ENCODE results near the gene XYLT1.
A peak's percentile ranks its signal among the peaks of the same experiment; 100 is the strongest.

XYLT1 gene

DNA sequence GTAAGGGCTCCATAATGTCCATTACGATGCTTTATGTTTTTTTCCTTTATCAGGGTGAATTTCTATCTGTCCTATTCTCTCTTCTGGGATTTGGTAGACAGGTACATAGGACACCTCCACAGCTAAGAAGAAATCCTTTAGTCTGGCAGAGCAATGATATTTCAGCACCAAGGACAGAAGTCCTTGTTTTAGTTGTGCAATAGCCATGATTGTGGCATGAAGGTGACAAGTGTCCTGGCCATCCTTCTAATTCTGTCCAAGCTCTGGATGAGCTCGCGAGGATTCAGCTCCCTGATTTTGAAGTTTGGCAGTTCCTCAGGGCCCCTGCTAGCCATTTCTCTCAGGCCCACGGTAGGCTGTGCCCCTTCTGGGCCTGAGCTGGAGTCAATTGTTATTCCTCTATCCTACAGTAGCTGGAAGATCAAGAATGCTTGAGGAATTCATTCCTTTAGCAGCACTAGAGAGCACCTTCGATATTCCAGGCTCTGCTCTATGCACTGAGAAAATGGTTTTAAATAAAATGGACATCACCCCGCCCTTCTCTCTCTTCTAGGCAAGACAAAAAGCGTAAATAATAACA is 320.8 kb downstream of the XYLT1 start:
- no peak for DNase-seq (ENCODE audit: extremely low spot score, insufficient read length, low read depth)
- no peak for FAIRE-seq

DNA sequence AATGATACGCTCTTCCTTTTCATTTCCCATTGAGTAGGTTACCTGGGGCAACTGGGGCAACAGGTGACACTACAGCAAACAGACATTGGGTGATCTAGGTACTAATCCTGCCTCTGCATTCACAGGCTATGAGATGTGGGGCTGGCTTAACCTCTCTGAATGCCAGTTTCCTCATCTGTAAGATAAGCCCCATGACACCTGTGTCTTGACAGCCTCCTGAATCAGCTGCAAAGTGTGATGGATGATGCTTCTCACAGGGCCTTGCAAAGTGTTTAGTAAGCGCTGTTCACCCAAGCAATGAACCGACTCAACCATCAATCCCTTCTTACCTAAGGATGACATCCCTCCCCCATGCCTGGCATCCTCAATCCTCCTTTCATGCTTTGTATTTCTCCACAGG is 322.8 kb downstream of the XYLT1 start:
- no peak for DNase-seq (ENCODE audit: extremely low spot score, insufficient read length, low read depth)
- FAIRE-seq, result no peak

DNA sequence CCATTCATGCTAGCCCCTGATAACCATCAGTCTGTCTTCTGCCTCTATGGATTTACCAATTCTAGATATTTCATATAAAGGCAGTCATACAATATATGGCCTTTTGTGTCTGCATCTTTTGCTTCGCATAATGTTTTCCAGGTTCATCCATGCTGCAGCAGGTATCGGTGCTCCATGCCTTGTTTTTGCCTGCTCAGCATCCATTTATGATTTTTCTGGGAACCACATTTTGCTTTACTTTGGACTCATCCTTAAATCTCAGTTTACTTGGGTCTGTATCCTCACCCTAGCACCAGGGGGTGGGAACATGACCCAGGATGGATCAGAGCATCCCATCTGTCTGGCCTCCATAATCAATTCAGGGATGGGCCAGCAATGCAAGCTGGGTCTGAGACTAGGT is 325.7 kb downstream of the XYLT1 start:
- FAIRE-seq, result no peak
- DNase-seq (ENCODE audit: extremely low spot score, insufficient read length, low read depth), result no peak

DNA sequence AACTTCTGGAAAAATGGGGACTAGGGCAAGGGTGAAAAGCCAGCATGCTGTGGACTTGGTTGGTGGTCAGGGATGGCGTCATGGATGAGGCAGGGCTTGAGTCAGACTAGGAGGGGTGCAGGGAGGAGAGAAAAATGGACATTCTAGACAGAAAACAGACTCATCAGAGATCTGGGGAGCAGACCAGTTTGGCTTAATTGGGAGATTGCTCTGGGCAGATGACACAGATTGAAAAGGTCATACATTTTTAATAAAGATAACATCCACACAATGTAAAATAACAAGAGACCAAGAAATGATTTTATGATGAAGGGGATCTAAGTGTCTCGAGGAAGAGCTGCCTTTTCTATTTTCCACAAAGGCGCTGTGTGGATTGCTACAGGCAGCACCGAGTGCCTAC is 326.3 kb downstream of the XYLT1 start:
- FAIRE-seq (no peak), DNase-seq (ENCODE audit: extremely low spot score, insufficient read length, low read depth) (no peak)

DNA sequence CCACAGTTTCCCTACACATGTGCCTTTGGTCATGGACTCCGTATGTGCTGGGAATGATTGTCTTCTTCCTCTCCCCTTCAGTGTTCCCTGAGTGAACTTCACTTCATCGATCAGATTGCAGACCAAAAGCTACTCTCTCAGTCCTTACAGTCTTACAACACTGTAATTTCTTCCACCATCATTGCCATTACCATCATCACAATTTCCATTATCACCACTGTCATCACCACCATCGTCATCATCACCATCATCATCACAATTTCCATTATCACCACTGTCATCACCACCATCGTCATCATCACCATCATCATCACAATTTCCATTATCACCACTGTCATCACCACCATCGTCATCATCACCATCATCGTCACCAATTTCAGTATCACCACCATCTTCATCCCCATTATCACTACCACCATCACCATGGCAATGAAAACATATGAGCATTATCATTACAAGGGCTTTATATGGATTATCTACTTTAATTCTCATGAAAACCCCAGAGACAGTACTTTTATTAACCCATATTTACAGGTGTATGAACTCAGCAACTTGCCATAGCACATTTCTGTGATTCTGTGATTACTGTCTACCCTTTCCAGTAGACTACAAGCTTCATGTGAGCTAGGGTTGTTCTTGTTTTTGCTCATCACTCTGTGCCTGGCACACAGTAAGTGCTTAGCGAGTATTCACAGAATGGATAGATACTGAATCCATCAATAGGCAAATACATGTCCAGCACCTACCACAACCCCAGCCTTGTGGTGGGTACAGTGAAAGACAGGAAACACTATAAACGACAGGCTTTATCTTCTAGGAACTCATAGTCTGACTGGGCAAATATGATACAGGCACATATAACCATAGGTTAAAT is 327.0 kb downstream of the XYLT1 start:
- no peak for FAIRE-seq

DNA sequence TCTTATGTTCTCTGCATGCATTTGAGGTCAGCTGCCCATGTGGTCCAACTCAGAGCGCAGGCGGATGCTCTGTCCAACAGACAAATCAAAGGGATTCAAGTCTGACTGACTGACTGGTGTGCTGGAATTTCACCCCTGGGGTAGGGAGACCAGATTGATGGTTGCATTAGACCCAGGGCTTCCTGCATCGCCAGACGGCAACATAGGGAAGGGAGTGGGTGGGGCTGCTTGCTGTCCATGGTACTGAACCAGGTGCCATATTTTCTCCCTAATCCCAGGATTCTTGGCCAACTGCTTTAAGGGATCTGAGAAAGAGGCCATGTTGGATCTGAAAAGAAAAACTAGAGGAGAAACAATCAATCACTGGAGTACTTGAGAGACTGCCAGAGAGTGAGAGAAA is 332.0 kb downstream of the XYLT1 start:
- FAIRE-seq, result no peak

More for the DNA sequence above, 327.0 kb downstream of the XYLT1 start:
- DNase-seq (ENCODE audit: extremely low spot score, insufficient read length, low read depth), result no peak

DNA sequence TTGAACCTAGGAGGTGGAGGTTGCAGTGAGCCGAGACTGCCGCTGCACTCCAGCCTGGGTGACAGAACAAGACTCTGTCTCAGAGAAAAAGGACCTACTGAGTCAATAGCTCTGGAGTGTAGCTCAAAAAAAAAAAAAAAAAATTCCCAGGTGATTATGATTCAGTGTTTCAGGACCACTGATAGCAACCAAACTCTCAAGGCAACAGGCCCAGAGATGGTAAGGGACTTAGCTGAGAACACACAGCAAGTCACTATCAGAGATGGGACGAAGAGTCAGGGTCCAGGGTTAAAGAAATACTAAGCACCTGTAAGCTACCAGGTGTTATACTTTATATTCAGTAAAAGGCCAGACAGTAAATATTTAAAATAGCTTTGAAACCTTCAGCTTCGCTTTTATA is 335.3 kb downstream of the XYLT1 start:
- no peak for FAIRE-seq
- no peak for DNase-seq (ENCODE audit: extremely low spot score, insufficient read length, low read depth)

More for the DNA sequence above, 332.0 kb downstream of the XYLT1 start:
- DNase-seq (ENCODE audit: extremely low spot score, insufficient read length, low read depth), result no peak

DNA sequence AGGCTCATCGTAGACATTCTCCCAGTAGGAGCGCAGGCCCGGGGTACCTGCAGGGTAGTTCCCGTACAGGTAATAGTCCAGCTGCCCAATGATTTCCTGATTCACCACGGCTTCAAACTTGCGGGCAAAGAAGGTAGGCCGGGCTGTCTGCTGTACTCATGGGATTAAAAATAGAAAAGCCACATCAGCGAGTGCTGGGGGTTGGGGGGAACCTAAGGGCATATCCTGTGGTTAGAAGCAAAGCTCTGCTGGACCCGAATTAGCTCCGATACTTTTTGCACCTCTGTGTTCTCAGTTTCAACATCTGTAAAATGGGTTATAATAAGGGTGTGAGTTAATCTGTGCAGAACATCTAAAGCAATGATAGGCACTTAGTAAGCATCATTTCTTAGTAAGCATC is 336.2 kb downstream of the XYLT1 start:
- peak; percentile 95 for FAIRE-seq
- peak; percentile 77 for DNase-seq (ENCODE audit: extremely low spot score, insufficient read length, low read depth)

DNA sequence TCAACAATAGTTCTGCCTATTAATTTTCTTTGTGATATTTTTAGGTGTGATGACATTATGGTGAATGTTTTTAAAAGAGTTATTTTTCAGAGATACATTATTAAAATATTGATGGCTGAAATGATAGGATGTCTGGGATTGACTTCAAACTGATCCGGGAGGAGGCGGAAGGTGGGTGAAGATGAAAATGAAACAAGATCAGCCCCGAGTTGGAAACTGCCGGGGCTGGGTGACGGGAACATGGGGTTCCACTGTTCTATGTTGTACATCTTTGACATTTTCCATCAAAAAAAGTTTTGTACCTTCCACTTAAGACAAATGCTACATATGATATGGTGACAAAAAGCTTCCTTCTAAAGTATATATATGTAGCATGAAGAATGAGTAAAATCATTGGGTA is 336.9 kb downstream of the XYLT1 start:
- DNase-seq (ENCODE audit: extremely low spot score, insufficient read length, low read depth) (no peak), FAIRE-seq (no peak)

DNA sequence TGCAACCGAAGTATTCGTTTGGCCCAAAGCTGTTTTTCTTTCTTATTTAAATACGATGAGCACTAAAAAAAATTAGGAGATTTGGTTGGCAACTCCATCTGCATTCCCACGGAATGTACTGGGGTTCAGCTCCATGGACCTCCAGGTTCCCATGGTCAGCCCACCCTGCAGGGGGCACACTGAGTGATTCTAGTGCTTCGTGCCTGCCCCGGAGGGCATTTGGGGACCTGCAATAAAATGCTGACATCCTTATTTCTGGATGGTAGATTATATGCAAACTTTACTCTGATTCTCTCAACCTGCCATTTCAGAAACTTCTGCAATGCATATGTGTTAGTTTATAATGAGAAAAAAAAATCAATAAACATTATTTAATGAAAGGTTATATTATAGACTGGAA is 339.4 kb downstream of the XYLT1 start:
- DNase-seq (ENCODE audit: extremely low spot score, insufficient read length, low read depth) (no peak), FAIRE-seq (no peak)

DNA sequence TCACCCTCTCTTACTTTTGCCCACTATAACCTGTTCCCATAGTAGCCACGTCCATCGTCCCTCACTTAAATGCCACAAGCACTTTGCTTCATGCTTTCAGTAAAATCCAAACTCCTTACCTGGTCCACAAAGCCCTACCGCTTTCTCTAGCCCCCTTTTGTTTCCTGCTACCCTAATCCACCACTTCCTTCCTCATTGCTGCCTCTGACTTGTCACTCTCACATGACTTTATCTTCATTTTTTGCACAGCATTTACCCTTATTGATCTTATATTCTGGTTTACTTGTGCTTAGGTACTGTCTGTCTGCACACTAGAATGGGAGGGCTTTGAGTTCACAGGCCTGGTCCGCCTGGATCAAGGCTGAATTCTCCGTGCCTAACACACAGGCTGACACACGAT is 340.0 kb downstream of the XYLT1 start:
- FAIRE-seq, result peak; percentile 39
- no peak for DNase-seq (ENCODE audit: extremely low spot score, insufficient read length, low read depth)

DNA sequence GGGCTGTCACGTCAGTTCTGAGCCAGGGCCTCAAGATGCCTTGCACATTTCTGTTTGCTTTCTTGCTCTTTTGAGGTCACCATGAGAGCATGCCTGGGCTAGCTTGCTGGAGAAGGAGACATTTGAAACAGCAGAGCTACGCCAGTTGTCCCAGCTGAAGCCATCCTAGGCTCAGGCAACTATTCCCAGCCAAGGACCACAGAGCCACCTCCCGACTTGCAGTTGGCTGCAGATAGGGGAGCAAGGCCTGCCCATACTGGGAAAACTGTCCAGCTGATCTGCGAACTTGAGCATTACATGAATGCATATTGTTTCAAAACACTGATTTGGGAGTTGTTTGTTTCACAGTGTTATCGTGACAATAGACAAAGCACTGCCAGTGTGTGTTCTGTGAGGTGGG is 340.8 kb downstream of the XYLT1 start:
- no peak for DNase-seq (ENCODE audit: extremely low spot score, insufficient read length, low read depth)
- no peak for FAIRE-seq

DNA sequence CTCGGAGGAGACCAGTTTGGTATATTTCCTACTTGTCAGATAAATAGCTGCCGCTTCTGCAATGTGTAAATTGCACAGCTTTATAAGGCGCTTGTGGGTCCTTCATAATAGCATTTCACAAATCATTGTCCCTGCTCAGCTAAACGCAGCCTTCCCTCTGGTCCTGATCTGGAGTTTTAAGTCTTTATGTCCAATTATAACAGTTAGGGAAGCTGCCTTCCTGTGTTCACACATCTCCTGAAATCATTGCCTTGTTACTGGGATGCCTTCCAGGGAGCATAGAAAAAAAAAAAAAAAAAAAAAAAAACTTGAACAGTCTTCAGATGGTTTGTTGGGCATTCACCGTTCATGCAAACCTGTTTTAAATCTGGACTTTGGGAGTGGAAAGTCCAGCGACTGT is 342.0 kb downstream of the XYLT1 start:
- DNase-seq (ENCODE audit: extremely low spot score, insufficient read length, low read depth) (no peak), FAIRE-seq (no peak)

DNA sequence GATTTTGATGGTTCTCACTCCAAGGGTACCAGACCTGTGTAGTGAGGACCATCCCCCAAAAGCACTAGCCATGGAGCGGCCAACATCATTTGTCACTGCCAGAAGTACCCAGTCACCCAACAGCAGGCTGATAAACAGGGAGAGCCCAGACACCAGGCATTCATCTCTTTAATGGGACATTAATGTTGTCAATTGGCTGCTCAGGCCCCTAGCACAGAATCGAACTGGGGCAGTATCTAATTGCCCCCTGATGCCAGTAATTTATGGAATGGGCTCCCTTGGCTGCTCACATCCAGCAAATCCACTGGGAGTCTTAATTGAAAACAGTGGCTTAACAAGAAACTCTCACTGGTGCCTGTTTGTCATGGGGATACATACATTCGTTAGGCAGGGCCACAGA is 344.6 kb downstream of the XYLT1 start:
- DNase-seq (ENCODE audit: extremely low spot score, insufficient read length, low read depth), result no peak
- no peak for FAIRE-seq

DNA sequence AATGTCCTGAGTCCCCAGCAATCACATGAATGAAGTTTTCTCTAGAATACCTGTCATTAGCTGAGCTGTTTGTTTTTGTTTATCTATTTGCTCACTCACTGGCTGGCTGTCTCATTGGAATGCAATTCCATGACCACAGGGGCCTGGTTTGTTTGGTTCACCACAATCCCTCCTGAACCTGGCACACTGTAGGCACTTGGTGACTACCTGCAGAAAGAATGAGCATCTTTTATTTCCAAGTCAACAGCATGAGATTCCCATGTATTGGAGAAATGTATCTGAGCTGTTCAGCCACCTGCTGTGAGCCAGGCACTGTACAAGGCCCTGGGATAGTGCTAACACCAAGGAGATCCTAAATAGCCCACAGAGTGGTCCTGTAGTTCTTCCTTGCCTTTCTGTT is 345.1 kb downstream of the XYLT1 start:
- no peak for FAIRE-seq
- DNase-seq (ENCODE audit: extremely low spot score, insufficient read length, low read depth), result no peak

DNA sequence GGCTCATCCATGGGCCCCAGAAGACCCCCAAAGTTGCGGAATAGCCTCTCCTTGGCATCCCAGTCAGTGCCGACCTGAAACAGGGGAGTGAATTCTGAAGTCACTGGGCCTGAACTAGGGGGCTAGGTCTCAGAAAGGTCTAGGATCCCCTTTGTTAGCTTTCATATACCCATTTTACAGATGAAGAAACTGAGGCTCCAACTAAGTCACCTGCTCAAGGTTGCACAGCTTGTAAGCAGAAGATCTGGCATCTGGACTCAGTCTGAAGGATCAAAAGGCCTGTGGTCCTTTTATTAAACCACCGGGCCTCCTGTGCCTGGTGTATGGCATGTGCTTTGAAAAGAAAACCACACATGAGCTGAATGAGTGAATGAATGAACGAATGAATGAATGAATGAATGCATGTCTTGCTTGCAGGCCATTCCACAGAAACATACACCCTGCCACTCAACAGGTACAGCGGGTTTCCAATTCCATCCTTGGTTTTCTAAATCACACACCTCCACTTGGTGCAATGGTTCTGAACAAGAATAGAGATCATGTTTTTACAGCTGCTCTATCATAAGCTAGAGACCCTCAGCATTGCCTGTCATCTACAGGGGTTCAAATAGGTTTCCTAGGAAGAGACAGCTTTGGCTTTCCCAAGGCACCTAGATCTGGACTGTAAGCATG is 352.7 kb downstream of the XYLT1 start:
- DNase-seq (ENCODE audit: extremely low spot score, insufficient read length, low read depth) (no peak), FAIRE-seq (no peak)

DNA sequence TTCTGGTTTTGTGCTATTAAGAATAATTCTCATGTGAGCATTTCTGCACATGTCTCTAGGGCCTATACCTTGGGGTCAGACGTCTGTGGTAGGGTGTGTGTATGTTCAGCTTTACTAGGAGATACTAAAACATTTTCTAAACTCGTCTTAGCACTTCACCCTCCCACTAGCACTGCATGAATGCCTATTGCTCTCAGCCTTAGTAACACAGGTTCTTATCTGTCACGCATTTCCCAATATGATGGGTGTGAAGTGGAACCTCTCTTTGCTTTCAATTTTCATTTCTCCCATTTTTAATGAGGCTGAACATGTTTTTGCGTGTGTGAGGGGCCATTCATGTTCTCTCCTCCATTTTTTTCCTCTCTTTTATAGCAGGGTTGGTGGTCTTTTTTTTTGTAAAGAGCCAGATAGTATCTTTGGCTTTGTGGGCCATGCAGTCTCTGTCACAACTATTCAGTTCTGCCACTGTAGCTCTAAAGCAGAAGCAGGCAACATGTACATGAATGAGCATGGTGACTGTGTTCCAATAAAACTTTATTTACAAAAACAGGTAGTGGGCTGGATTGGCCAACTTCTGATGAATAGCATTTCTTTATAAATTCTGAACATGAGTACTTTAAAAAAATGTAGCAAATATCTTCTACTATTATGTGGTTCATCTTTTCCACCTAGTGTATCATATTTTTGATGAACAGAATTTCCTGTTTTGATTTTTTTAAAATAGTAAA is 354.0 kb downstream of the XYLT1 start:
- FAIRE-seq, result peak; percentile 29
- no peak for DNase-seq (ENCODE audit: extremely low spot score, insufficient read length, low read depth)

DNA sequence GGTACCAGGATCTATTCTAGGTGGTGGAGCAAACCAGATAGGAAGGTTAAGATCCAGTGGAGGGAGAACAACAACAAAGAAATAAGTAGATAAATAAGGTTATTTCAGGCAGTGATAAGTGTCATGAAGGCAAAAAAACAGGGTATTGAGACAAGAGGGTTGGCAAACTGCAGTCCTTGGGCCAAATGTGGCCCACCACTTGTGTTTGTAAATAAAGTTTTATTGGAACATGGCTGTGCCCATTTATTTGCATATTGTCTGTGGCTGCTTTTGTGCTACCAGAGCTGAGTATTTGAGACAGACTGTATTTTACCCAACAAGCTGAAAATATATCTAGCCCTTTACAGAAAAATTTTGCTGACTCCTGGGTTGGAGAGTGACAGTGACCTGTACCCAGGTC is 361.3 kb downstream of the XYLT1 start:
- DNase-seq (ENCODE audit: extremely low spot score, insufficient read length, low read depth) (no peak), FAIRE-seq (no peak)

DNA sequence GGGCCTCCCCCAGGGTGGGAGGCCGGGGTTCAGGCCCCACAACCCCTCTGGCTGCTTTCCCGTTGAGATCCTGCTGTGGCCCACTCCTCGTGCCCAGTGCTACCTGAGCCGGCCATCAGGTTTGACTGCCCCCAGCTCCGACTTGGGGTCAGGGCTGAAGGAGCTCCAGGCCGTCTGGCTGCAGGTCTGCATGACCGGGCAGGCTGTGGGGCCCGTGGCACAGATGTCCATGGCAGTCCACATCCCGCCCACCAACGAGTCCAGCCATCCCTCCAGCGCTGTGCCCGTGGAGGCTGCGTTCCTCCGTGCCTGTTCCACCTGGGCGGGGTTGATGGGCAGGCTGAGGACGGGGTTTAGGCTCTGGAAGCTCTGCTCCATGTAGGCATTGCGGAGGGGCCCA is 362.2 kb downstream of the XYLT1 start:
- no peak for DNase-seq (ENCODE audit: extremely low spot score, insufficient read length, low read depth)
- FAIRE-seq, result no peak

DNA sequence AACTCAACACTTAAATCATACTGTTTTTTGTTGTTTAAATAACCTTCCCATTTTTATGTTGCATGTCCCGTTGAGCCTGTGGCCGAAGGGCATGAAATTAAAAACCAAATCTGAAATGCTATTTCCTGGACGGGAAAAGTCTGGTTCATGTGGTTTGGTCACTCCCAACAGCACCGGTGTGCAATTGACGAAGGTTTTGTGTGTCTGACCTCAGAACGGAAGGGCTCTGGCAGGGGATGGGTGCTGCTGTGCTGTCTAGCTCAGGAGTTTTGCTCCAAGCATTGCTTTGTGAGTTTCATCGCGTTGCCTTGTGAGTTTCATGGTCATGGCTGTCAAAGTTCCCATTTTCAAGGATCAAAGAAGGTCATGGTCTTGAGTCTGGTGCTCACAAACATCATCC is 363.3 kb downstream of the XYLT1 start:
- FAIRE-seq, result no peak
- no peak for DNase-seq (ENCODE audit: extremely low spot score, insufficient read length, low read depth)
